HepG2 (cell line): ENCODE results near the gene CCDC148. TPM values are rescaled to one million over a fixed set of nuclear protein-coding genes. Genes with fewer than 3 reads are reported as not detected.

Experiments used
- ADNP ChIP-seq: sonication (generic); formaldehyde crosslinking; IDR thresholded peaks from 2 replicates; pipeline ENCODE4 v1.4.0; 2020; ENCODE audit warnings: missing genetic modification reagents
- DMAP1 ChIP-seq: IDR thresholded peaks from 2 replicates; pipeline ENCODE4 v1.6.1; 2016
- DNMT3B ChIP-seq: conservative IDR thresholded peaks from 2 replicates; pipeline ENCODE4 v1.6.1; 2016; ENCODE audit warnings: missing biosample characterization, control low read depth
- IRX3 ChIP-seq: sonication (generic); formaldehyde crosslinking; IDR thresholded peaks from 2 replicates; pipeline ENCODE4 v1.8.1; 2023; ENCODE audit warnings: mild to moderate bottlenecking, low read depth, missing genetic modification reagents, borderline replicate concordance
- MAF1 ChIP-seq: sonication (generic); formaldehyde crosslinking; IDR thresholded peaks from 2 replicates; pipeline ENCODE4 v1.5.0; 2020; ENCODE audit warnings: missing genetic modification reagents, borderline replicate concordance
- MED8 ChIP-seq: sonication (generic); formaldehyde crosslinking; IDR thresholded peaks from 2 replicates; pipeline ENCODE4 v1.8.1; 2023; ENCODE audit warnings: mild to moderate bottlenecking, missing genetic modification reagents; ENCODE audit not compliant: insufficient replicate concordance
- MIER2 ChIP-seq: IDR thresholded peaks from 2 replicates; pipeline ENCODE4 v1.6.1; 2016; ENCODE audit warnings: missing biosample characterization, missing genetic modification reagents
- NFE2 ChIP-seq: sonication (generic); formaldehyde crosslinking; IDR thresholded peaks from 2 replicates; pipeline ENCODE4 v1.4.0; 2020; ENCODE audit warnings: missing genetic modification reagents
- NR2C2 ChIP-seq: sonication (generic); formaldehyde crosslinking; IDR thresholded peaks from 2 replicates; pipeline ENCODE4 v1.4.0; 2020; ENCODE audit warnings: missing genetic modification reagents, mild to moderate bottlenecking, moderate library complexity, borderline replicate concordance
- TAF1 ChIP-seq: sonication (generic); formaldehyde crosslinking; IDR thresholded peaks from 2 replicates; pipeline ENCODE4 v1.4.0; 2020; ENCODE audit warnings: missing genetic modification reagents
- TSC22D2 ChIP-seq: sonication (generic); formaldehyde crosslinking; IDR thresholded peaks from 2 replicates; pipeline ENCODE4 v1.5.1; 2020; ENCODE audit warnings: missing genetic modification reagents, mild to moderate bottlenecking, borderline replicate concordance
- ZFP37 ChIP-seq: sonication (generic); formaldehyde crosslinking; IDR thresholded peaks from 2 replicates; pipeline ENCODE4 v1.4.0; 2020; ENCODE audit warnings: missing genetic modification reagents, borderline replicate concordance
- ZFP62 ChIP-seq: sonication (generic); formaldehyde crosslinking; IDR thresholded peaks from 2 replicates; pipeline ENCODE4 v1.4.0; 2020; ENCODE audit warnings: missing genetic modification reagents
- ZMAT3 ChIP-seq: sonication (generic); formaldehyde crosslinking; conservative IDR thresholded peaks from 2 replicates; pipeline ENCODE4 v1.7.0; 2021; ENCODE audit warnings: missing genetic modification reagents
- ZNF232 ChIP-seq: sonication (generic); formaldehyde crosslinking; IDR thresholded peaks from 2 replicates; pipeline ENCODE4 v1.4.0; 2020; ENCODE audit warnings: missing genetic modification reagents, borderline replicate concordance
- ZNF326 ChIP-seq: sonication (generic); formaldehyde crosslinking; IDR thresholded peaks from 2 replicates; pipeline ENCODE4 v1.4.0; 2020; ENCODE audit warnings: missing genetic modification reagents, borderline replicate concordance
- polyA plus RNA-seq, 8 experiments: library from polyadenylated mRNA; depleted of rRNA in 3 of 8; stranded (reverse) in 7 of 8; unstranded in 1 of 8; fragments of >200 nt; fragmentation: Illumina TruSeq in 4 of 8; extraction: Trizol in 4 of 8; gene quantifications; 2 replicates each; pipeline versions ENCODE4 v1.2.1 to v1.2.3, GENCODE V29; 2011 to 2016; ENCODE audit warnings: low read depth in 4 of 8, missing spikeins in 1 of 8, mixed read lengths in 1 of 8; ENCODE audit not compliant: insufficient read depth in 1 of 8
- total RNA-seq, 5 experiments: library from RNA; depleted of rRNA; stranded (reverse); fragments of >200 nt; fragmentation: Illumina TruSeq; extraction: Trizol; gene quantifications; 2 replicates each; pipeline ENCODE4 v1.2.3, GENCODE V29; 2016; ENCODE audit warnings: low read depth in 1 of 5
- TF ChIP-seq, protein P1 (sequence below): sonication (generic); formaldehyde crosslinking; IDR thresholded peaks from 2 replicates; pipeline ENCODE4 v1.9.0; 2022; ENCODE audit warnings: low read depth, missing genetic modification reagents
- TF ChIP-seq, protein P2 (sequence below): sonication (generic); formaldehyde crosslinking; IDR thresholded peaks from 2 replicates; pipeline ENCODE4 v1.4.0; 2020; ENCODE audit warnings: mild to moderate bottlenecking, missing genetic modification reagents
- TF ChIP-seq, protein P3 (sequence below): fragments of 450-650 bp; IDR thresholded peaks from 2 replicates; pipeline ENCODE4 v1.6.1; 2017
- TF ChIP-seq, protein P4 (sequence below): sonication (generic); formaldehyde crosslinking; IDR thresholded peaks from 2 replicates; pipeline ENCODE4 v1.9.0; 2021; ENCODE audit warnings: mild to moderate bottlenecking, missing genetic modification reagents

Gene CCDC148
- total and polyA plus RNA-seq, 2 of the 13 experiments (the other 11 are each of a cell fraction or from before 2014, with no cell fraction given) = 0.30 to 0.49 TPM

DNA sequence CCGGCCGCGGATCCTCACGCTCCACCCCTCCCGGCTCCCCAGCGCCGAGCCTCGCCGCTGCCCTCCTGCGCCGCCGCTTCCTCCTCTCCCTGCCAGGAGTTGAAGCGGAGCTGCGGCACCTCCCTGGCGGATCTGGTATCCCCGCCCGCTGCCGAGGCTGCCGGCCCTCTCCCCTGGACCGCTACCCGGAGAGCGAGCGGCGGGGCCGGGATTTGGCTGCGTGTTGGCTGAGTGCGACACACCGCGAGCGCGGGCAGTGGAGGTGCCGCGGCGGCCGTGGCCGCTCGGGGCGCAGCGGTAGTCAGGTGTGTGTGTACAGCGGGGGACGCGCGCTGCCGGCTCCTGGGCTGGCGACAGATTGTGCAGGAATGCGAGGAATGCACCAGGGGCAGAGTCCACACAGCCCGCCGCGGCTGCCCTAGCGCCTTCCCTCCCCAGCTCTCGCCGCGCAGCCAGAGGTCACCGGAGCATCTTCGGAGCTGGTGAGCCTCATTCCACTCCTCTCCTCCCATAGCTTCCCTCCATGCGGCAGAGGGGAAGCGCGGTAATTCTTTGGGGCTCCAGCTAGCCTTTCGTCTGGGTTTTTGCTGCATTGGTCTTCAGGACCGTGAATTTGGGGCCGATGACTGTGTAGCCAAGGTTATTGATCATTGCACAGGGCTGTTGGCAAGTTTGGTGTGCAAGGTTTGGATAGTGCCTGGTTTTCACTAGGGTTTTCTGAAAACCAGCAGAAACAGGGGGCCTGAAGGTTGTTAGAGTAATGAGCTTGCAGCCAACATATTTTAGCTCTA is 1.5 kb upstream of the CCDC148 start (continued):
- TF ChIP-seq, protein P1, sequence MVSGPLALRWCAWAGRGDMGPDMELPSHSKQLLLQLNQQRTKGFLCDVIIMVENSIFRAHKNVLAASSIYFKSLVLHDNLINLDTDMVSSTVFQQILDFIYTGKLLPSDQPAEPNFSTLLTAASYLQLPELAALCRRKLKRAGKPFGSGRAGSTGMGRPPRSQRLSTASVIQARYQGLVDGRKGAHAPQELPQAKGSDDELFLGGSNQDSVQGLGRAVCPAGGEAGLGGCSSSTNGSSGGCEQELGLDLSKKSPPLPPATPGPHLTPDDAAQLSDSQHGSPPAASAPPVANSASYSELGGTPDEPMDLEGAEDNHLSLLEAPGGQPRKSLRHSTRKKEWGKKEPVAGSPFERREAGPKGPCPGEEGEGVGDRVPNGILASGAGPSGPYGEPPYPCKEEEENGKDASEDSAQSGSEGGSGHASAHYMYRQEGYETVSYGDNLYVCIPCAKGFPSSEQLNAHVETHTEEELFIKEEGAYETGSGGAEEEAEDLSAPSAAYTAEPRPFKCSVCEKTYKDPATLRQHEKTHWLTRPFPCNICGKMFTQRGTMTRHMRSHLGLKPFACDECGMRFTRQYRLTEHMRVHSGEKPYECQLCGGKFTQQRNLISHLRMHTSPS (CRISPR knock-in tag) = peak; percentile 93
- TF ChIP-seq, protein P2, sequence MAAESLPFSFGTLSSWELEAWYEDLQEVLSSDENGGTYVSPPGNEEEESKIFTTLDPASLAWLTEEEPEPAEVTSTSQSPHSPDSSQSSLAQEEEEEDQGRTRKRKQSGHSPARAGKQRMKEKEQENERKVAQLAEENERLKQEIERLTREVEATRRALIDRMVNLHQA (CRISPR knock-in tag) = no peak
- TF ChIP-seq MIER2 (CRISPR knock-in tag) (peak; percentile 87), ZMAT3 (CRISPR knock-in tag) (peak; percentile 73; the same call in 1 of the 2 replicates), ZFP37 (CRISPR knock-in tag) (peak; percentile 84), DMAP1 (peak; percentile 95), MED8 (CRISPR knock-in tag) (peak; percentile 84), NR2C2 (CRISPR knock-in tag) (peak; percentile 88), ADNP (CRISPR knock-in tag) (peak; percentile 5; the same call in 1 of the 2 replicates), MAF1 (peak; percentile 75), ZFP62 (CRISPR knock-in tag) (peak; percentile 77; the same call in 1 of the 2 replicates), ZNF232 (CRISPR knock-in tag) (peak; percentile 95; the same call in 1 of the 2 replicates), IRX3 (CRISPR knock-in tag) (peak; percentile 95; the same call in 1 of the 2 replicates), ZNF326 (CRISPR knock-in tag) (no peak), TSC22D2 (CRISPR knock-in tag) (peak; percentile 93; the same call in 1 of the 2 replicates), DNMT3B (CRISPR knock-in tag) (peak; percentile 81), NFE2 (CRISPR knock-in tag) (no peak), TAF1 (CRISPR knock-in tag) (peak; percentile 97)
- TF ChIP-seq, protein P3, sequence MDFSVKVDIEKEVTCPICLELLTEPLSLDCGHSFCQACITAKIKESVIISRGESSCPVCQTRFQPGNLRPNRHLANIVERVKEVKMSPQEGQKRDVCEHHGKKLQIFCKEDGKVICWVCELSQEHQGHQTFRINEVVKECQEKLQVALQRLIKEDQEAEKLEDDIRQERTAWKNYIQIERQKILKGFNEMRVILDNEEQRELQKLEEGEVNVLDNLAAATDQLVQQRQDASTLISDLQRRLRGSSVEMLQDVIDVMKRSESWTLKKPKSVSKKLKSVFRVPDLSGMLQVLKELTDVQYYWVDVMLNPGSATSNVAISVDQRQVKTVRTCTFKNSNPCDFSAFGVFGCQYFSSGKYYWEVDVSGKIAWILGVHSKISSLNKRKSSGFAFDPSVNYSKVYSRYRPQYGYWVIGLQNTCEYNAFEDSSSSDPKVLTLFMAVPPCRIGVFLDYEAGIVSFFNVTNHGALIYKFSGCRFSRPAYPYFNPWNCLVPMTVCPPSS = no peak
- TF ChIP-seq, protein P4, sequence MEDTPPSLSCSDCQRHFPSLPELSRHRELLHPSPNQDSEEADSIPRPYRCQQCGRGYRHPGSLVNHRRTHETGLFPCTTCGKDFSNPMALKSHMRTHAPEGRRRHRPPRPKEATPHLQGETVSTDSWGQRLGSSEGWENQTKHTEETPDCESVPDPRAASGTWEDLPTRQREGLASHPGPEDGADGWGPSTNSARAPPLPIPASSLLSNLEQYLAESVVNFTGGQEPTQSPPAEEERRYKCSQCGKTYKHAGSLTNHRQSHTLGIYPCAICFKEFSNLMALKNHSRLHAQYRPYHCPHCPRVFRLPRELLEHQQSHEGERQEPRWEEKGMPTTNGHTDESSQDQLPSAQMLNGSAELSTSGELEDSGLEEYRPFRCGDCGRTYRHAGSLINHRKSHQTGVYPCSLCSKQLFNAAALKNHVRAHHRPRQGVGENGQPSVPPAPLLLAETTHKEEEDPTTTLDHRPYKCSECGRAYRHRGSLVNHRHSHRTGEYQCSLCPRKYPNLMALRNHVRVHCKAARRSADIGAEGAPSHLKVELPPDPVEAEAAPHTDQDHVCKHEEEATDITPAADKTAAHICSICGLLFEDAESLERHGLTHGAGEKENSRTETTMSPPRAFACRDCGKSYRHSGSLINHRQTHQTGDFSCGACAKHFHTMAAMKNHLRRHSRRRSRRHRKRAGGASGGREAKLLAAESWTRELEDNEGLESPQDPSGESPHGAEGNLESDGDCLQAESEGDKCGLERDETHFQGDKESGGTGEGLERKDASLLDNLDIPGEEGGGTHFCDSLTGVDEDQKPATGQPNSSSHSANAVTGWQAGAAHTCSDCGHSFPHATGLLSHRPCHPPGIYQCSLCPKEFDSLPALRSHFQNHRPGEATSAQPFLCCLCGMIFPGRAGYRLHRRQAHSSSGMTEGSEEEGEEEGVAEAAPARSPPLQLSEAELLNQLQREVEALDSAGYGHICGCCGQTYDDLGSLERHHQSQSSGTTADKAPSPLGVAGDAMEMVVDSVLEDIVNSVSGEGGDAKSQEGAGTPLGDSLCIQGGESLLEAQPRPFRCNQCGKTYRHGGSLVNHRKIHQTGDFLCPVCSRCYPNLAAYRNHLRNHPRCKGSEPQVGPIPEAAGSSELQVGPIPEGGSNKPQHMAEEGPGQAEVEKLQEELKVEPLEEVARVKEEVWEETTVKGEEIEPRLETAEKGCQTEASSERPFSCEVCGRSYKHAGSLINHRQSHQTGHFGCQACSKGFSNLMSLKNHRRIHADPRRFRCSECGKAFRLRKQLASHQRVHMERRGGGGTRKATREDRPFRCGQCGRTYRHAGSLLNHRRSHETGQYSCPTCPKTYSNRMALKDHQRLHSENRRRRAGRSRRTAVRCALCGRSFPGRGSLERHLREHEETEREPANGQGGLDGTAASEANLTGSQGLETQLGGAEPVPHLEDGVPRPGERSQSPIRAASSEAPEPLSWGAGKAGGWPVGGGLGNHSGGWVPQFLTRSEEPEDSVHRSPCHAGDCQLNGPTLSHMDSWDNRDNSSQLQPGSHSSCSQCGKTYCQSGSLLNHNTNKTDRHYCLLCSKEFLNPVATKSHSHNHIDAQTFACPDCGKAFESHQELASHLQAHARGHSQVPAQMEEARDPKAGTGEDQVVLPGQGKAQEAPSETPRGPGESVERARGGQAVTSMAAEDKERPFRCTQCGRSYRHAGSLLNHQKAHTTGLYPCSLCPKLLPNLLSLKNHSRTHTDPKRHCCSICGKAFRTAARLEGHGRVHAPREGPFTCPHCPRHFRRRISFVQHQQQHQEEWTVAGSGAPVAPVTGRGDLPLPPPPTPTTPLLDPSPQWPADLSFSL = peak; percentile 93
